IMR-90 (cell line): Measurements from ENCODE around the gene RARB. TPM values are rescaled to one million over a fixed set of nuclear protein-coding genes. Genes with fewer than 3 reads are reported as not detected.

Experiments used
- ATAC-seq: fragments of 200-7000 bp; cut with Tn5 transposase; 2 replicates; pipeline ENCODE4 v1.9.1; 2020; ENCODE audit warnings: low read depth, mild to moderate bottlenecking, moderate library complexity
- BruUV-seq: library from RNA; stranded (reverse); fragments of 400-500 nt; replicated peaks from 2 replicates; lab custom pipeline; 2021; lab: Mats Ljungman, UMichigan
- CTCF ChIA-PET: fragments of 300-600 bp; formaldehyde crosslinking; extraction: SDS; loops from one replicate; lab custom pipeline; 2021; ENCODE audit warnings: antibody characterized with exemption; lab: Yijun Ruan, JAX
- POLR2A ChIA-PET: fragments of 300-600 bp; sonication (Branson Sonifier 250); formaldehyde crosslinking; loops from one replicate; lab custom pipeline; 2022; ENCODE audit warnings: antibody characterized with exemption; ENCODE audit not compliant: unreplicated experiment; lab: Charles Lee
- DNase-seq: peaks from one replicate; pipeline ENCODE4 v3.0.0; 2013
- H2AFZ ChIP-seq: replicated peaks from 2 replicates; pipeline ENCODE3; 2013; ENCODE audit warnings: low read length, mild to moderate bottlenecking; ENCODE audit not compliant: poor library complexity
- H2AK5ac ChIP-seq: 2 replicates; pipeline ENCODE4 v1.6.1; 2013; ENCODE audit warnings: low read depth, low read length, inconsistent platforms
- H2AK9ac ChIP-seq: replicated peaks from 2 replicates; pipeline ENCODE3; 2013; ENCODE audit warnings: mild to moderate bottlenecking, low read depth, low read length, moderate library complexity; ENCODE audit not compliant: poor library complexity
- H2BK120ac ChIP-seq: 2 replicates; pipeline ENCODE4 v1.6.1; 2013; ENCODE audit warnings: low read depth, low read length, inconsistent platforms
- H2BK15ac ChIP-seq: 3 replicates; pipeline ENCODE4 v1.6.1; 2013; ENCODE audit warnings: low read depth, low read length, inconsistent platforms
- H2BK20ac ChIP-seq: 2 replicates; pipeline ENCODE4 v1.6.1; 2013; ENCODE audit warnings: low read depth, mild to moderate bottlenecking, inconsistent platforms, low read length, moderate library complexity
- H2BK5ac ChIP-seq: 2 replicates; pipeline ENCODE4 v1.6.1; 2013; ENCODE audit warnings: mild to moderate bottlenecking, low read depth, low read length, inconsistent platforms; ENCODE audit not compliant: poor library complexity, severe bottlenecking
- H3K14ac ChIP-seq: replicated peaks from 2 replicates; pipeline ENCODE4 v1.6.1; 2013; ENCODE audit warnings: low read depth, low read length, inconsistent platforms
- H3K18ac ChIP-seq: 2 replicates; pipeline ENCODE4 v1.6.1; 2013; ENCODE audit warnings: low read depth, low read length, control low read depth
- H3K23ac ChIP-seq: 2 replicates; pipeline ENCODE4 v1.6.1; 2013; ENCODE audit warnings: low read depth, low read length, inconsistent platforms
- H3K27ac ChIP-seq: 2 replicates; pipeline ENCODE4 v1.5.1; 2013; ENCODE audit warnings: mild to moderate bottlenecking, control low read depth, low read length; ENCODE audit not compliant: insufficient read depth
- H3K27me3 ChIP-seq: 2 replicates; pipeline ENCODE4 v1.6.1; 2013; ENCODE audit warnings: low read length; ENCODE audit not compliant: control insufficient read depth, insufficient read depth
- H3K36me3 ChIP-seq: 2 replicates; pipeline ENCODE4 v1.6.1; 2013; ENCODE audit warnings: low read length, mixed read lengths; ENCODE audit not compliant: control insufficient read depth, insufficient read depth
- H3K4ac ChIP-seq: 2 replicates; pipeline ENCODE4 v1.6.1; 2013; ENCODE audit warnings: low read depth, low read length, inconsistent platforms
- H3K4me1 ChIP-seq: 2 replicates; pipeline ENCODE4 v1.6.1; 2013; ENCODE audit warnings: low read length, mixed read lengths; ENCODE audit not compliant: control insufficient read depth, insufficient read depth
- H3K4me2 ChIP-seq: 2 replicates; pipeline ENCODE4 v1.6.1; 2013; ENCODE audit warnings: low read depth, mild to moderate bottlenecking, control low read depth, low read length, moderate library complexity
- H3K4me3 ChIP-seq: 2 replicates; pipeline ENCODE4 v1.5.1; 2013; ENCODE audit warnings: low read depth, mild to moderate bottlenecking, control low read depth, low read length, moderate library complexity; ENCODE audit not compliant: insufficient read depth
- H3K56ac ChIP-seq: 2 replicates; pipeline ENCODE4 v1.6.1; 2013; ENCODE audit warnings: low read length, inconsistent platforms; ENCODE audit not compliant: insufficient read depth; ENCODE audit errors: extremely low read depth
- H3K79me1 ChIP-seq, 2 experiments: 2 replicates each; pipeline ENCODE4 v1.6.1; 2013; ENCODE audit warnings: low read length in 2 of 2, inconsistent platforms in 1 of 2, low read depth in 1 of 2
- H3K9ac ChIP-seq: 2 replicates; pipeline ENCODE4 v1.6.1; 2013; ENCODE audit warnings: low read depth, low read length, control low read depth
- H3K9me1 ChIP-seq: 2 replicates; pipeline ENCODE4 v1.6.1; 2013; ENCODE audit warnings: low read length, inconsistent platforms; ENCODE audit not compliant: insufficient read depth
- H3K9me3 ChIP-seq: 2 replicates; pipeline ENCODE4 v1.6.1; 2013; ENCODE audit warnings: low read length; ENCODE audit not compliant: control insufficient read depth, insufficient read depth
- H4K20me1 ChIP-seq: 2 replicates; pipeline ENCODE4 v1.6.1; 2013; ENCODE audit warnings: low read length, inconsistent platforms; ENCODE audit not compliant: insufficient read depth
- H4K5ac ChIP-seq: 2 replicates; pipeline ENCODE4 v1.6.1; 2013; ENCODE audit warnings: mild to moderate bottlenecking, low read depth, low read length, control low read depth
- H4K8ac ChIP-seq, 2 experiments: 2 replicates each; pipeline ENCODE4 v1.6.1; 2013; ENCODE audit warnings: low read depth in 2 of 2, low read length in 2 of 2, control low read depth in 1 of 2, inconsistent platforms in 1 of 2
- H4K91ac ChIP-seq: 2 replicates; pipeline ENCODE4 v1.6.1; 2013; ENCODE audit warnings: low read depth, low read length, inconsistent platforms; ENCODE audit not compliant: insufficient read depth
- CEBPB ChIP-seq: IDR thresholded peaks from 2 replicates; pipeline ENCODE4 v1.6.1; 2012; ENCODE audit warnings: low read depth, low read length, improper control_type of control experiment
- CTCF ChIP-seq: conservative IDR thresholded peaks from 2 replicates; pipeline ENCODE4 v1.5.1; 2012; ENCODE audit warnings: mild to moderate bottlenecking, low read depth, low read length, improper control_type of control experiment
- MXI1 ChIP-seq: IDR thresholded peaks from 2 replicates; pipeline ENCODE4 v1.6.1; 2012; ENCODE audit warnings: low read depth, mild to moderate bottlenecking, low read length, moderate library complexity, borderline replicate concordance
- NFE2L2 ChIP-seq: fragments of 150-350 bp; IDR thresholded peaks from 2 replicates; pipeline ENCODE4 v1.6.1; 2016; ENCODE audit warnings: low read depth, mild to moderate bottlenecking, low read length
- POLR2A ChIP-seq: IDR thresholded peaks from 2 replicates; pipeline ENCODE4 v1.6.1; 2012; ENCODE audit warnings: mild to moderate bottlenecking, low read depth, low read length
- SMC3 ChIP-seq: fragments of 150-350 bp; IDR thresholded peaks from 2 replicates; pipeline ENCODE4 v1.6.1; 2016; ENCODE audit warnings: low read depth, mild to moderate bottlenecking, antibody characterized with exemption, low read length, moderate library complexity
- USF2 ChIP-seq: fragments of 150-350 bp; IDR thresholded peaks from 2 replicates; pipeline ENCODE4 v1.6.1; 2017; ENCODE audit warnings: mild to moderate bottlenecking, antibody characterized with exemption, low read length, low read depth
- WGBS, 2 experiments: methylation state at CpG; one replicate each; pipeline versions ENCODE4 v1.1.5 to v1.1.7; 2013; ENCODE audit warnings: missing lambda C conversion rate in 2 of 2; ENCODE audit not compliant: insufficient read length in 1 of 2; ENCODE audit errors: extremely low coverage in 2 of 2; 5-methylcytosine and 5-hydroxymethylcytosine counted together
- dilution Hi-C: fragments of 300-500 bp; cut with HindIII; formaldehyde crosslinking; loops from one replicate; pipeline ENCODE4 v1.14.3; 2018; ENCODE audit warnings: low sequenced_read_pairs; ENCODE audit not compliant: unreplicated experiment
- in situ Hi-C: fragments of 300-500 bp; cut with MboI; formaldehyde crosslinking; loops from 3 replicates; pipeline ENCODE4 v1.14.3; 2019; ENCODE audit warnings: low sequenced_read_pairs, inconsistent platforms, mixed read lengths
- intact Hi-C: fragments of 100-400 bp; cut with micrococcal nuclease; formaldehyde crosslinking; loops from 2 replicates; pipeline ENCODE4 v1.10.0; 2022
- polyA plus RNA-seq, 3 experiments: library from polyadenylated mRNA; depleted of rRNA; stranded (reverse); fragments of >200 nt; gene quantifications; 2 replicates each; pipeline ENCODE4 v1.2.3, GENCODE V29; 2012; ENCODE audit warnings: low replicate concordance in 1 of 3
- total RNA-seq: library from RNA; depleted of rRNA; stranded (reverse); fragments of >200 nt; gene quantifications from 2 replicates; pipeline ENCODE4 v1.2.3, GENCODE V29; 2012

Gene RARB
- total and polyA plus RNA-seq, 2 of the 4 experiments (the other 2 are of a cell fraction) = 0.53 to 1.4 TPM

DNA sequence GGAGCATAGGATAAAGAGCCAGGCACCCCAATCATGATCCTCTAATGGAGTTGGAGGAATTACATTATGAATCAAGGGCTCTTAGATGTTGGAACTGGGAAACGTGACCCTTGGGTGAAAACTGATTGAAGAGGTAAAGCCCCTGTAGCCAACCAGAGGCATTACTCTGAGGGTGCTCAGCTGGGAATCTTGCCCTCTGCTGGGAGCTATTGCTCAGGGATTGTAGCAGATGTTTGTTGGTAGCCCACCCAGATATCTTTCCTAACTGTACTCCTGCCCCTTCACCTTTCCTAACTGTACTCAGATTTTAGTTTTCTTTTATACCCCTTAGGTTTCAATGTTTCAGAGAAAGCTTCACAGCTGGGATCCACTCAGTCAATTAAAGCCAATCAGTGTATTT lies 74.2 kb downstream of the RARB start:
- intact Hi-C loops (no loop called here), in situ Hi-C loops (no loop called here), dilution Hi-C loops (no loop called here)
- H4K5ac ChIP-seq = no peak overlapping the region
- H4K8ac ChIP-seq = no peak overlapping the region
- H3K18ac ChIP-seq = no peak overlapping the region
- ChIA-PET CTCF (no interaction called here), POLR2A (no interaction called here)
- H2BK20ac ChIP-seq = no peak overlapping the region
- no peaks in the 10 kb centered on the region for H3K9me3 ChIP-seq
- no peaks in the 10 kb centered on the region for H3K9me1 ChIP-seq
- no peaks in the 10 kb centered on the region for H3K4me1 ChIP-seq
- 75% methylated on average over 1 of the region's 1 CpG; no CpG with 5 or more reads in 1 of the 2 experiments for WGBS, 2 experiments
- DNase-seq = no peak
- TF ChIP-seq POLR2A (no peak), USF2 (no peak), MXI1 (no peak), NFE2L2 (no peak), SMC3 (no peak), CTCF (no peak), CEBPB (no peak)
- H3K4me2 ChIP-seq = no peak overlapping the region
- no peak for ATAC-seq
- H3K9ac ChIP-seq = no peak overlapping the region
- no peaks in the 10 kb centered on the region; the same call in 1 of the 2 replicates for H4K20me1 ChIP-seq
- no peak overlapping the region for H3K4me3 ChIP-seq
- no peak overlapping the region for H2AK5ac ChIP-seq
- no peak overlapping the region for H4K91ac ChIP-seq
- H2BK120ac ChIP-seq = no peak overlapping the region
- no peak overlapping the region for H3K27ac ChIP-seq
- H2AK9ac ChIP-seq = no peak overlapping the region
- no peaks in the 10 kb centered on the region for H3K79me1 ChIP-seq
- no peaks in the 10 kb centered on the region for H3K36me3 ChIP-seq
- no peaks in the 10 kb centered on the region for H3K27me3 ChIP-seq
- H3K4ac ChIP-seq = no peak overlapping the region
- H3K56ac ChIP-seq = no peak overlapping the region
- H3K23ac ChIP-seq = no peak overlapping the region
- no peak overlapping the region for H3K14ac ChIP-seq
- BruUV-seq = no TSS peak
- H2BK15ac ChIP-seq = no peak overlapping the region
- H2AFZ ChIP-seq = no peak overlapping the region
- H2BK5ac ChIP-seq = no peak overlapping the region
